Stimulated activated CD8-positive, alpha-beta memory T cell treated with anti-CD3 and anti-CD28 coated beads, Interleukin-4, amount 100 ng/mL, for 48 hours (primary cell): ENCODE measurements around the gene HOXD8.

Experiments used
- DNase-seq: peaks from one replicate; pipeline ENCODE4 v3.0.0-alpha.2; 2020

Gene HOXD8

DNA sequence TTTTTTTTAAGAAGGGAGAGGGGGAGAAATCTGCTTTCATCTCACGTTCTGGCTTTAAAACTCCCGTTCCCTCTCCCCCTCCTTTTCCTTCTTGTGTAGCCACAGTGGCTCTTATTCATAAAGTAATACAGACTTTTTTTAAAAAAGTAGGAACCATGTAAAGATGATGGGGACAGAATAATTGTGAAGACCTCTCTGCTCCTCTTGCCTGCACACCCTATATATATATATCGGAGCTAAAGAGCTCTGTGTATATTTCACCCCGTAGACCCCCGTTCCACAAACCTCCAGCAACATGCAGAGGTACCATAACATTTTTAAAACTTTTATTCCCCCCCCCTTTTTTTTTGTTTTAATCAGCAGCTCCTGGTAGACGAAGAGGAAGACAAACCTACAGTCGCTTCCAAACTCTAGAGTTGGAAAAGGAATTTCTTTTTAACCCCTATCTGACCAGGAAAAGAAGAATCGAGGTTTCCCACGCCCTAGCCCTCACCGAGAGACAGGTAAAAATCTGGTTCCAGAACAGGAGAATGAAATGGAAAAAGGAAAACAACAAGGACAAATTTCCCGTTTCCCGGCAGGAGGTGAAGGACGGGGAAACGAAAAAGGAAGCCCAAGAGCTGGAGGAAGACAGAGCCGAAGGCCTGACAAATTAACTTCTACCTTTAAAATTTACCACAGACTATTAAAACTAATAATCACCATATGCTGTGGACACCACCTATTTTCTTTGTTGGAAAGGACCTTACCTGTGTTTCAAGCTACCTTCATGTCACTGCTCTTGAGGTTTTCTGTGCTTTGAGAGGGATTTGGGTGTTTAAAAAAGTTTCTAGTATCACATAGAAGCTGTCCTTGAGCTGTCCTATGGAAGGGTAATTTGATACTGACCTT is 1.7 kb downstream of the HOXD8 start:
- no peak for DNase-seq

DNA sequence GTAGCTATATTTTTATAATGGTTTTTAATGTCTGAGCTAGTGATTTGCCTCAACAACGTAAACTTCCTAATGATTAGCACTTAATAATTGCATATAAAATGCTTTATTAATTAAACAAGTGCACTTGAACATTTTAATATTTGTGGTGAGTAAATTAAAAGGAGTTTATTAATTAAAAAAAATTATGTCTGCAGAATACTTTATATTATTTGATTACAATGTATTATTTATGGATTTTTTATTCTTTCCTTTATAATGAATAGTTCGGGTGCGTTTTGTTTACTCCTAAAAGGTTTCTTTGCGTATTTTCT is 2.3 kb downstream of the HOXD8 start:
- DNase-seq, result no peak

DNA sequence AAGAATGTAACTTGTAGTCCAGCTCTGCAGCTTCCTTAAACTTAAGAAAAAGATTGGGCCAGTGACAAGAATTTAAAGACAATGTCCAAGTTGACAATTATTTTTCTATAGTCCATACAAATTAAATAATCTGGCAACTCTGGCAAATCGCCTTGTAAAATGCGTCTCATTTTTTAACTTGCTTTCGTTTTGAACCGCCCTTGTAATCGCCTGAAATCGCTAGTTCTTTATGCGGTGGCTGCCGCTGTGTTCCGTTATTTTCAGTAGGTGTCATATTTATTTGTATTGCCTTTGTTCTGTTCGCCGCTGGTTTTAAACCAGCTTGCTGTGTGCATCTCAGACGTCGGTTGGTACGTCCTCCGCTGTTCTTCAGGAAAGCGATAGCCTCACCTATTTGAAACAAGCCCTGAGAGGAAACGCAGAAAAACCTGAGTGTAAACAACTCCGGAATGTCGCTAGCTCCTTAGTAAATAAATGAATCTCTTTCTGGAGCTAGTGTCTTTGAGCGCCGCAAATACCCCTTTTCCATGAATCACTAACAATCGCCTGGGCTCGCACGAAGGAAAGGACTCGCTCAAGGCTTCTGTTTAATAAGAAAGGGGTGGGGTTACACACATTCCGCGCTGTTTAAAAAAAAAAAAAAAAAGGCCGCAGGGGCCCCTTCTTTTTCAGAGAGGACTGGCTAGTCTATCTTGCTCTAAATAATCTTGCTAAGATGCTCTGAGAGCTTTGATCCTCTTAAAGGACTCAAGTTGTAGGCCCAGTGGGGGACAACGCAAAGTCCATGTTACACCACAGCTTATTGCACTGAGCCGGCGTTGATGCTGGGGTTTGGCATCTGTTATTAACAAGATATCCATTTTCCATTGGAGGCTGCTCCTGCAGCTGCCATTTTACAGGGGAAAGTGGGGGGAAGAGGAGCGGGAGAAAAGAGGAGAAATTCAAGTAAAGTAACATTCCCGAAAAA is 3.0 kb downstream of the HOXD8 start:
- no peak for DNase-seq

DNA sequence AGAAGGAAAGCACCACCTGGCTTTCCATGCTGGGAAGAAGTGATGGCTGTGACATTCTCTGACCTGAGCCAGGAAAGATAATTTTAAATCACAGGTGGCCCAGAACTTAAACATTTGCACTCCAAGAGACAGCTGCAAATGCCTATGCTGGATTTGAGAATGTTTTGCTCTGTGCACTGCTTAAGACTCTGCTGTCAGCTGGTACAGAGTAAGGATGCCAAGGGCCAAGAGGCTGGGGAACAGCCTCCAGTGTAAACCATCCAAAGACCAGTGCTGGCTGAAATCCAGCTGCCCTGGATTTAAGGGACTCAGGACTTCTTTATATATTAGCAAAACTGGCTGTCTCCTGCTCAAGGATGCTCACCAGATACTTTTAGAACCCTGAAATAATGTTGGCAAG is 3.9 kb downstream of the HOXD8 start:
- DNase-seq, result no peak

DNA sequence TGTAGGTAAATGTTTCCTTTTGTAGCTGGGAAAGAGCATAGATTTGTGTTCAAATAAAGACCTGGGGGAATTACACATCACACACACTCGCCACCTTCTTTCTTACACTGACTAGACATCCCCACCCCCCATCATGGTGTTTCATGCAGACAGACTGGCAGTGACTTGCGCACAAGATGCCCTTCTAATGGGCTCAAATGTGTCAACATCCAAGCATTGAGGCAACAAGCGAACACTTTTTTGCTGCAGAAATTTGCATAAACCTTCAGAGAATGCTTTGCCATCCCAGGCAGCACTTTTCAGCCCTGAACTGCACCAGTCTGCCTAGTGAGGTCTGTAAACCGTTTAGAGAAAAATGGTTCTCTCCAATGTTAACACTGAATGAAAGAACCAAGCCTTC is 4.5 kb downstream of the HOXD8 start:
- no peak for DNase-seq

DNA sequence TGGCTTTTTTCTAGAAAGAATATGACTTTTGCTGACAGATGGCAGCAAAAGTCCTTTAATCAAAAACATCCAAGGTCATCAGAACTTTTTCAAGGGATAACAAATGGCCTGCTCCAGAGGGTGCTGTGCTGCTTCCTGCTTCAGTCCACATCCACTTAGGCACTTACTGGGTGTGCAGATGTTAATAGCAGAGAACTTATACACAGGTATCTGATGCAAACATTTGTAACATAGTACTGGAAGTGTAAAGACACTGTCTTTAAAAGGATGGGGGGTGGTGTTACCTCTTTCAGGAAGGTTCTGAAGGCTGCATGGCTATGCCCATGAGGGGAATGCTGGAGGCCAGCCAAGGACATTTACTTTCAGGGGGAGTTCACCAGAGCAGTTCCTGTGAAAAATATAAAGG is 5.5 kb downstream of the HOXD8 start:
- DNase-seq, result no peak

DNA sequence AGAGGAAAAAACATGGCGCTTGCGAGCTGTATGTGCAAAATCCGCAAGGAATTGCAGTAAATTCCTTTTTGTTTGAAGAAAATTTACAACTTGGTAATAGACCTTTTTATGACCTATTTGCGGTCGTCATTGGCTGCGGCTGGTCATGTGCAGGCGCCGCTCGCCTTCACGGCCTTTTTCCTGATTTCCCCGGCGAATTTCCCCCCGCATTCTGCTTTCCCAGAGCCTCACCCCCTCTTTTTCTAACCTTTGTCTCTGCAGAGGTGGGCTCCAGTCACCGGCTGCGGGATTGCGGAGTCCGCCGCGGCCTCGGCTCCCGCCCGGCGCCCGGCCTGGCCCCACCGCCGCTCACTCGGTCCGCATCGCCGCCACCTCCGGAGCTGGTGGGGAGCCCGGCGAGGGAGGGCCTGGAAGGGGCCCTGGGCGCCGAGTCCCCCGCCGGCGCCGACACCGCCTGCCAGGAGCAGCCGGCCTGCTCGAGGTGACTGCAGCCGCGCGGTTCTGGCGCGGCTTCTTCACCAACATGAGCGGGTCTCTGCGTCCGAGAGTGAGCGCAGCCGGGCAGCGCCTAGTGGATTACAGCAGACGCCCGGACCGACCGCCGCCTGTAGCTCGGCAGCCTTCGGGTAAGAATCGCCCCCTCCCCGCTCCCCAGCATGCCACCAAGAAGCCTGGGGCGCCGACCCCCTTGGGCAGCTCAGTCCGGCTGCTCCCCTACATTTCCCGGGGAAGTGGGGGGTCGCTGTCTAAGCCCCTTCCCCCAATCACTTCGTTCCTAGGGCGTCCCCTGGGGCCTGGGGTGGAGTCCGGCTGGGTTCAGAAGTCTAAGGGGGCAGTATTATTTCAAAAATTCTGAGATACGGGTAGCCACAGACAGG is 7.1 kb downstream of the HOXD8 start:
- no peak for DNase-seq

DNA sequence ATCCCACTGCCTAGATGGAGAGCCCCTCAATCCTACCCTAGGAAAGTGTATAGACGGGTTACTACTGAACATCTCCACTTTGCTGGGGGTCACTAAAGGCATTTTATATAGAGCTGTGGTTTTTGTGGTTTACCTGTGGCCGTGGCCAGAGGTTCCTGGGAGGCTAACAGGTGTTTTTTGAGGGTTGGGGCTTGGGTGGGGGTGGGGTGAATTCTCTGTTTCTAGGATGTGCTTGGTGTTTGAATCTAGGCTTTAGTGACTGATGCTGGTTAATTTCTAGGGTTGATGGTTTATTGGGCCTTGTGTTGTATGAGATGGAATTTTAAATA is 7.7 kb downstream of the HOXD8 start:
- no peak for DNase-seq

DNA sequence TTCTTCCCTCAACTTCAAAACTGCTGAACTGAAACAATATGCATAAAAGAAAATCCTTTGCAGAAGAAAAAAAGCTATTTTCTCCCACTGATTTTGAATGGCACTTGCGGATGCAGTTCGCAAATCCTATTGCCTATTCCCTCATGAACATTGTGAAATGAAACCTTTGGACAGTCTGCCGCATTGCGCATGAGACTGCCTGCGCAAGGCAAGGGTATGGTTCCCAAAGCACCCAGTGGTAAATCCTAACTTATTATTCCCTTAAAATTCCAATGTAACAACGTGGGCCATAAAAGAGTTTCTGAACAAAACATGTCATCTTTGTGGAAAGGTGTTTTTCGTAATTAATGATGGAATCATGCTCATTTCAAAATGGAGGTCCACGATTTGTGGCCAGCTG is 8.4 kb downstream of the HOXD8 start:
- DNase-seq, result no peak

DNA sequence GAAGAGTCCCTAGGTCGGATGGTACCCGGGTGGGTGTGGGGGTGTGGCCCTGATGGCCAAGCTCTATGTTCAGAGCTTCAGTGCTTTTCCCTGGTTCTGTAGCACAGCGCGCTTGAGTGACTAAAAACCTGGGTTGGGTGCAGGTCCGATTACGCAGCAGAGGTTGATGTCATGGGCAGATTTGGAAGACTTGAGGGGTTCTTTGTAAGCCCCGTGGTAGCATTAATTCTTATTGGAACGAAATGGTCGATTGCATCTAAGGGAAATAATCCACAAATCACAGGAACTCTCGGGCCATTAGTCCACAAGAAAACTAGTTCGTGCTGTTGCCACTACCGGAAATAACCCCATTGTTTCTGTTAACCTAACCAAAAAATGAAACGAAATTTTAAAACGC is 9.0 kb downstream of the HOXD8 start:
- DNase-seq, result no peak

DNA sequence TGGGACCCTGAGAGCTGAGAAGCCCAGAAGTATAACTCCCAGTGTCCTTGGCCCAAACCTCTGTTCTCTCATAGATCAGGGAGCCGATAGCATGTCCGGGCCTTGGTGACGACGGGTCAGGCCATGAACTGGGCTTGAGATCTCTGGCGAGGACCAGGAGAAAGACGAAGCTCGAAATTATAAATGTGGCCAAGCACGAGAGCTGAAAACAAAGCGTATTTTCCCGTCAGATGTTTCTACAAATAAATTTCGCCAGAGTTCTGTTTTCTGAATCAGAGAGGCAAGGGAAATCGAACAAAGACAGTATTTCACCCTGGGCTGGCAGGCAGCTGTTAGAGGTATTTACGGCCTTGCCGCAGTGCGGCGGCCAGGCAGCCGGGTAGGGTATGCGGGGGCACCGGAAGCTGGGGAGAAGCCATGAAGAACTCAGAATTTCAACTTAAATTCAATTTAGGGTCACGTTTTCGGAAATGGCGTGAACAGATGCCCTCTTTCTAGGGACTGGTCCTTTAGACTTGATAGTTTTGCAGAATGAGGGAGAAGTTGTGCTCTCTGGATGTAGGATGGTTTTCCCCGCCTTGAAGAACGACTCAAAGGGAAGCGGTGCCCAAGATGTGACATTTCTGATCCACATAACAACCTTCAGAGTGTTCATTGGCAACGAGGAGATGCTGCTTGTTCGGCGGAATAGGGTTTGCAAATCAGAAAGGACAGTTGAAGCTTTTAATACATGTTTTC is 9.6 kb downstream of the HOXD8 start:
- no peak for DNase-seq

DNA sequence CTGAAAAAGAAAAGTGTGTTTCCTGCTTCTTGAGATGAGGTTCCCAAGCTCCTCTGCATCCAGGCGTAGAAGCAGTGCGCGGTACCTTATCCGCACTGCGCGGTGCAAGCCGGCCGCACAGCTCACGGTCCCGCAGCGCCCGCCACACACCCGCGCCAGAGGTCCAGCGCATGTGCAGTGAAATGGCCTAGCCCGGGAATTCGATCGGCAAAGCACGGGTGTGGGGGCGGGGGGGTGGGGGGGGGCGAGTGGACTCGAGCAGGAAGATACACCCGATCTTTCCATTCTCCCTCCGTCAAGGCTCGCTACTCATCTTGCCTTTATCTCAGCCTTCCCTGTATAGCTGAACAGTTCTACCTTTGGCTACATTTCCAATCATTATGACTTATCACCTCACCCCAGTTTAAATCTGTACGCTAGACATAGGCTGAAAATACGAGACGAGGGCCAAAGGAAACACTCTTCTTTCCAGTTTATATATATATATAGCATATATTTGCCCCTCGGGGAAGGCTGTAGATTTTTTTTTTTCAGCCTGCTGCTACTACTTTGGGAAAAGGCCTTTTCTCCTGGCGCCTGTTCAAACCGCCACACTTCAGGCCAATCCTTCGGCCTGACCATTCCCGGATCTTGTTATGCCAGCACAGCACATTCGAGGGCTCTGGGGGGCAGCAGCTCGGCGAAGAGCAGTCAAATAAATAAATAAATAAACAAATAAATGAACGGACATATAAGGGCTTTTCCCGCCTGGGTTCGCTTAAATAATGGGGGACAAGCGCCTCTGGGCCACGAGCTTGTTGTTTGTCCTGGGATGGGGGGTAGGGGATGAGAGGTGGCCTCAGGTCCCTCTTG is 10.4 kb downstream of the HOXD8 start:
- no peak for DNase-seq

DNA sequence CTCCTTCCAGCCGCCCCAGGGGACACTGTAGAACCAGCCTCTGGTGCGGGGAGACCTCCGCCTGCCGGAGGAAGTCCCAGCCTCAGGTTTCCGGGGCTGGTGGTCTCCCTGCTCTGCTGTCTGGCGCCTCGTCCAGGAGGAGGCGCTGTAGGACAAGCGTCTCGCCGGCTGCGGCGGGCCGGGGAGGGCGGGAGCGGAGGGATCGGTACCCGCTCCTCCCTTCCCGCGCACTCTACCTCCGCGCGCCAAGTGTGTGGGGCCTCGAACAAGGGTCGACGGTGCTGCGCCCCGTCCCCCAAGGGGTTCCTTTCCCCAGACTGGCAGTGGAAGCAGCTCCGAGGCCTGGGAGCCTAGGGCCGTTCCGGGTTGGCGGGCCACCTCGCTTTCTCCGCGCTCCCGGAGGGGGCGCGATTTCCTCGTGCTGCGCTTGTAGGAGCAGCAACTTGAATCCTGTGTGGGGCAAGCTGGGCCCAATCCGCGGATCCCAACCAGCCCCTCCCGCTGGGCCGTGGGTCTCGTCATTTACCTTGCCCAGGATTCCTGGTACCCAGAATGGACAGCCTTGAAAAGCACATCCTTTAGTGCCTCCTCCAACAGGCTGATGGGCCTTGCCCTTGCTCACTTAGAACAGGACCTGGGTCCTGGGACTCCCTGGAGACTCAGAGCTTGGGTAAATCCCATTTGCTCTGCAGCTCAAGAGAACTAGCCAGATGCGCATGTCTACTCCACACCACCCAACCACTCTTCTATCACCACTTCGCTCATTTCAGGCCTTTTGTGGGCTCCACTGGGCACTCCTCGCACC is 11.2 kb downstream of the HOXD8 start:
- DNase-seq, result peak; percentile 82

DNA sequence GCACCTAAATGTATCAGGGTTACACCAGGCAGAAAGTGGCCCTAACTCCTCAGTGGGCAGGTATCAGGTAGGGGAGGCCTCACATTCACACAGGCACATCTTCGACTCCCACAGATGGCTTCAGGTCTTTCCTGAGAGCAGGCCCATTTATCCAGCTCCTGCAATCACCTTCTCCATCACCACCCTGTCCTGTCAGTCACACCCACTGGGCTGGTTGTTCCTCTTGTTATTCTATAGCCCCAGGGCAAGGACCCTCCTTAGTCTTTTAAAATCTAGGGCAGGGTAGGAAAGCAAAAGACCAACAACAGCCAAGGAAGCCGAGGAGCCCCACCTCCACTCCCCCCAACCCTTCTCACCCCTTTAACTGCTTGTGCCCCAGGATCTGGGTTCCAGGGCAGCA is 12.8 kb downstream of the HOXD8 start:
- DNase-seq, result no peak

DNA sequence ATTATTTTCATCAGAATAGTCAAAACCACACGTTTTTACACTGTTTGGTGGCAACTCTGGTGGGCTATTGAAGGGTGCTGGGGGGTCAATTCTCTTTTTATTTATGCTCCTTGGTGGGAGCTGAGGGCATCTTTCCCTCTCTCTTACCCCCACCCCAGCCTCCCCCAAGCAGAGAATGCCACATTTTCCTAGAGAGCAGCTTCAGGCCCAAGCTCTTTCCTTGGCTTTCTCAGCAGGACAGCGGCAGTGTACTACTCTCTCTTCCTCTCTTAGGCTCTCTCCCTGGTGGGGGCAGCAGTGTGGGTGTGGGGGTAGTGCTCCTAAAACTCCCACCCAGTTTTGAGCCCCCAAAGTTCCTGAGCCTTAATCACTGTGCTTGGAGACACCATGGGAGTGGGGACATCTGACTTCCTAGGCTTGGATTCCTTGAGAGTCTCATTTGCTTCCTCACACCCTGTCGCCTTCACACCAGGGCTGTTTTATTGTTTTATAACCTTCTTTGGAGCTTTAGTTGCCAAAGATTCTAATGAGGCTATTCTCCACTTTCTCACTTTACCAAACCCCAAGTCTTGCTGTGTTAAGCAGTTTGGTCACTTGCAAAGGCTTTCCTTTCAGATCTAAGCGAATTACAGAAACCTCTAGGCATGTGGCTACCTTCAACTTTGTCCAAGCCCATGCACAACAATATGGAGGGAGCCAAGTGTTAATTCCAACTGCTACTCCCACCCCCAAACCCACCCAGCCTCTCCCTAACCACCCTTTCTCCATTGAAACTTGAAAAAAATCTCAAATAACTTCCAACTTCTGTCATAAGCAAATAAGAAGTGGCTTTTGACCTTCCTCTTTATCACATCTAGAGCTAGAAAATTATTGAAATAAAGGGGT is 15.8 kb downstream of the HOXD8 start:
- DNase-seq, result no peak

DNA sequence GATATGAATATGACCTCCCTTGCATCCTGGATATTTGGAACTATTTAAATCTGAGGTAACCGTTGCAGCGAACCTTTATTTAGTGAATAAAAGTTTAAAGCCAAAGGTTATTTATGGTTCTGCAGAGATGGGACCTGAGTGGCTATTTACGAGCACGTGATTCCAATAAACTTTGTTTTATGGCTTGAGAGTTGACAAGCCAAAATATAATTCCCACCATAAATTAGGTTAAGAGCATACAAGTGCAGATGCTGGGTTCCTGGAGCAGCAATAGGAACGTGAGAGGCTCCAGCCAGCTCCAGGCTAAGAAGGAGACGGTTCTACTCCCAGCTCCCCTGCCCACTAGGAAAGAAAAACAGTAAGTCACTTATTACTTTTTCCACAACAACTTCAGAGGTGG is 16.6 kb downstream of the HOXD8 start:
- DNase-seq, result no peak

DNA sequence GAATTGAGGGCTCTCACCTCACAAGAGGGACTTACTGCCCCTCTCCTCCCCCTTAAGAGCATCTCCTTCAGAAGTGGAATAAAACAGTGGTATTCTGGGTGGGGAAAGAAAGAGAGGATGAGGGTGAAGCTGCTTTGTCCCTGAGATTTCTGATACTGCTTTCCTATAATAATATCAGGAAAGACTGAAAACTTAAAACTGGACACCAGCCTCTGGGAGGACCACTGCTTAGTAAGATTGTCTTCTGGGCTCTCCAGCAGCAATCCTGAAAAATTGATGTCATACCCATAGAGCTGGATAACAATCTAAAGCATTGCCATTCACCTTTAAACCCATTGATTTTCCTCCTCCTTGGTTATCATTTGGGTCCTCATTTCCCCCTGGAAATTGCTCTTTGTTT is 17.1 kb downstream of the HOXD8 start:
- no peak for DNase-seq

DNA sequence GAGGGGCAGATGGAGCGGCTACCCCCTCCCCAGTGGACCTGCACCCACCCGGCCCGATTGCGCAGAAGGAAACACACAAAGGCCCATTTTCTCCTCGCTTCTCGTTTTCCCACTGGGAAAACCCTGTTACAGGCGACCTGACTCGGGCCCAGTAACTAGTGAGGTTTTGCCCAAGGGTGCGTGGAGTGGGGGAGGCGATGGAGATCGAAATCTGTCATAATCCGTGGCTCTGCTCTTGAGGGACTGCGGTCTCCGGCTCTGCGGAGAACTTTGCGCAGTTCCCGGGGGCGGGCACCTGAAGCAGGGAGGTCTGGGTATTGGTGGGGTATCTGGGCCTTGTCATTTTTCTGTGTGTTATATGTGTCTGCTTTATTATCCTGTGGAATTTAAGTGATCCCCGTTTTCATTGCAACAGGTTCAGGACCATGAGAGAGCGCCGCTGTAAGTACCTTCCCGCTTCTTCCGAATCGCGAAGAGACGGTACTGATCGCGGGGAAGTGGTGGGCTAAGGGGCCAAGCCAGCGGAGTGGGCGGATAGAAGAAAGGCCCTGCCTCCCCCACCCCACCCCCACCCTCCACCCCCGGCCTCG is 17.8 kb downstream of the HOXD8 start:
- no peak for DNase-seq

DNA sequence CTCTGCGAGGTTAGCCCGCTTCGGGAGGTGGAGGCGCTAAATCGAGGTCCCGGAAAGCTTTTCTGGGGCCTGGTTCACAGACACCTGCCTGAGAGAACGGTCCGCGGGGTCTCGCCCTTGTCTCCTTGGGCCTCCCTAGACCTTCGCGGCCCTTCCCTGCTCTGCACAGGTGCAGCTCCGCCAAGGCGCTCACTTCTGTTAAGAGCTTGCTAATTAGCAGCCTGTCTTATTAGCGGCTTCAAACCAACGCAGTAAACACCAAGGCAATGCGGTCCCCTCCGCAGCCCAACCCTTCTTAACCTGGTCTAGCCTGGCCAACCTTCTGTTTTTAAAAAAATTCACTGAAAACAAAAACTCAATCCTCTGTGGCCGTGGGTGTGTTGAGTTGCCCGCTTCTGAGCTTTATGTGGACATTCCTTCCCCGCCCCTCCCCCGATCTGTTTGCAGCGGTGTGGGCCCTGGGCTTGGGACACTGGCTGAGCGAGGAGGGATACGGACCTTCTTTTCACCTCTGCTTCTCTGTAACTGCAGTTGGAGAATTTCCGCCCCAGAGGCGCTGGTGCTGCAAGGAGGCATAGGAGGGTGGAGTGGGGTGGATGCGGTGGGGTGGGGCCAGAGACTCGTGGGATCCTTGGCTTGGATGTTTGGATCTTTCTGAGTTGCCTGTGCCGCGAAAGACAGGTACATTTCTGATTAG is 18.4 kb downstream of the HOXD8 start:
- no peak for DNase-seq
